Progenitor cell of endocrine pancreas (in vitro differentiated cells): ENCODE results near the gene NXPH2. TPM values are rescaled to one million over a fixed set of nuclear protein-coding genes. Genes with fewer than 3 reads are reported as not detected.

Experiments
- DNase-seq: peaks from one replicate; pipeline ENCODE4 v3.0.0; 2021; ENCODE audit warnings: low spot score; ENCODE audit not compliant: unreplicated experiment
- H3K27ac Mint-ChIP-seq: 2 replicates; pipeline ENCODE4 v1.8.0; 2021; ENCODE audit warnings: mild to moderate bottlenecking, moderate library complexity, mixed read lengths
- H3K27me3 Mint-ChIP-seq: 2 replicates; pipeline ENCODE4 v1.8.0; 2021; ENCODE audit warnings: mixed read lengths
- H3K36me3 Mint-ChIP-seq: 2 replicates; pipeline ENCODE4 v1.8.0; 2022; ENCODE audit warnings: mixed read lengths; ENCODE audit not compliant: insufficient read depth
- H3K4me1 Mint-ChIP-seq: 2 replicates; pipeline ENCODE4 v1.8.0; 2021; ENCODE audit warnings: low read depth, mixed read lengths
- H3K4me3 Mint-ChIP-seq: 2 replicates; pipeline ENCODE4 v1.8.0; 2021; ENCODE audit warnings: low read depth, mild to moderate bottlenecking, moderate library complexity, mixed read lengths
- H3K9me3 Mint-ChIP-seq: 2 replicates; pipeline ENCODE4 v1.8.0; 2021; ENCODE audit warnings: low read depth, mixed read lengths
- total RNA-seq: library from RNA; stranded (reverse); gene quantifications from 2 replicates; pipeline ENCODE4 v1.2.1, GENCODE V29; 2021
- TF ChIP-seq, protein P1 (sequence below): fragments of 200-600 bp; sonication (generic); IDR thresholded peaks from one replicate; pipeline ENCODE4 v1.5.0; 2021; ENCODE audit warnings: antibody characterized with exemption, mild to moderate bottlenecking; ENCODE audit not compliant: unreplicated experiment

The NXPH2 gene
- total RNA-seq, 1 donor from 2014 or later = 5.3 TPM

- DNase-seq = no peak
- Mint-ChIP-seq H3K9me3 (no peaks in the 10 kb centered on the region), H3K4me1 (peaks cover 3% of the 10 kb centered on the region), H3K4me3 (no peak overlapping the region), H3K27me3 (no peaks in the 10 kb centered on the region), H3K36me3 (no peaks in the 10 kb centered on the region), H3K27ac (no peak overlapping the region)
- TF ChIP-seq, protein P1, sequence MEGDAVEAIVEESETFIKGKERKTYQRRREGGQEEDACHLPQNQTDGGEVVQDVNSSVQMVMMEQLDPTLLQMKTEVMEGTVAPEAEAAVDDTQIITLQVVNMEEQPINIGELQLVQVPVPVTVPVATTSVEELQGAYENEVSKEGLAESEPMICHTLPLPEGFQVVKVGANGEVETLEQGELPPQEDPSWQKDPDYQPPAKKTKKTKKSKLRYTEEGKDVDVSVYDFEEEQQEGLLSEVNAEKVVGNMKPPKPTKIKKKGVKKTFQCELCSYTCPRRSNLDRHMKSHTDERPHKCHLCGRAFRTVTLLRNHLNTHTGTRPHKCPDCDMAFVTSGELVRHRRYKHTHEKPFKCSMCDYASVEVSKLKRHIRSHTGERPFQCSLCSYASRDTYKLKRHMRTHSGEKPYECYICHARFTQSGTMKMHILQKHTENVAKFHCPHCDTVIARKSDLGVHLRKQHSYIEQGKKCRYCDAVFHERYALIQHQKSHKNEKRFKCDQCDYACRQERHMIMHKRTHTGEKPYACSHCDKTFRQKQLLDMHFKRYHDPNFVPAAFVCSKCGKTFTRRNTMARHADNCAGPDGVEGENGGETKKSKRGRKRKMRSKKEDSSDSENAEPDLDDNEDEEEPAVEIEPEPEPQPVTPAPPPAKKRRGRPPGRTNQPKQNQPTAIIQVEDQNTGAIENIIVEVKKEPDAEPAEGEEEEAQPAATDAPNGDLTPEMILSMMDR = no peak
These were observed 114.3 kb downstream of the NXPH2 start for GRCh38 chr2:138665937-138666336.

DNA sequence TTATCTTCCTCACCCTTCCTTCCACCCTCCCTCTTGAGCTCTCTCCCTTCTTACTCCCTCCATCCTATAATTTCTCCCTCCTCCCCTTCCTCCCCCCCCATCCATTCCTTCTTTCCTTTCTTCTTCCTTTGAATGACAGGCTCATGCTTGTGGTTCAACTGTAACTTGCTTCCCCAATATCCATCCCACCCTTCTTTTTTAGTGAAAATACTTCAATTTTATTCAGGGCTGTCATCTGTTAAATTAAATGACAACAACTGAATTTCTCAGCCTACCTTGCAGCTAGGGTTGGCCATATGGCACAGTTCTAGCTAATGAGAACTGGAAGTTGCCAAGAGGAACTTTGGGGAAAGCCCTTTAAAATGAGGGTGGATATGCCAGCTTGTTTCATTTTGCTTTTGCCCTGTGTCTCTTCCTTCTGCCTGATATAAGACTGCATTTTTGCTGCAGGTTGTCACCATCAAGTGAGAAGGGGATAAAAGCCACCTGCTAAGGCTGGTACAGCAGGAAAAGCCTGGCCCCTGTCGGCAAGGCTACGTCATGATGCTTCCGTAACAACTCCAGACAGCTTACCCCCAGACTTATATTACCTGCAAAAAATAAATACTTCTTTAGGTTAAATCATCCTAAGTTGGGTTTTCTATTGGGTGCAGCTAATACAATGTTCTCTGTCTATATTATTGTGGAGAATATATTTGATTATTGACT lies 121.8 kb downstream of the NXPH2 start:
- Mint-ChIP-seq H3K4me3 (no peak overlapping the region), H3K27me3 (no peaks in the 10 kb centered on the region), H3K36me3 (no peaks in the 10 kb centered on the region), H3K27ac (no peak overlapping the region), H3K9me3 (no peaks in the 10 kb centered on the region), H3K4me1 (peaks cover 4% of the 10 kb centered on the region)
- TF ChIP-seq, protein P1 = no peak
- no peak for DNase-seq

- H3K4me1 Mint-ChIP-seq = peaks cover 5% of the 10 kb centered on the region
- no peaks in the 10 kb centered on the region for H3K9me3 Mint-ChIP-seq
- TF ChIP-seq, protein P1 = no peak
- no peak overlapping the region for H3K4me3 Mint-ChIP-seq
- H3K27ac Mint-ChIP-seq = no peak overlapping the region
- DNase-seq = no peak
- H3K27me3 Mint-ChIP-seq = no peaks in the 10 kb centered on the region
- H3K36me3 Mint-ChIP-seq = no peaks in the 10 kb centered on the region
These were observed 126.0 kb downstream of the NXPH2 start for GRCh38 chr2:138654146-138654545.

- Mint-ChIP-seq H3K27me3 (no peaks in the 10 kb centered on the region), H3K4me3 (no peak overlapping the region), H3K36me3 (no peaks in the 10 kb centered on the region), H3K9me3 (no peaks in the 10 kb centered on the region), H3K27ac (no peak overlapping the region), H3K4me1 (peaks cover 5% of the 10 kb centered on the region)
- TF ChIP-seq, protein P1 = no peak
- DNase-seq = no peak
These were observed 127.8 kb downstream of the NXPH2 start for GRCh38 chr2:138652378-138652777.

DNA sequence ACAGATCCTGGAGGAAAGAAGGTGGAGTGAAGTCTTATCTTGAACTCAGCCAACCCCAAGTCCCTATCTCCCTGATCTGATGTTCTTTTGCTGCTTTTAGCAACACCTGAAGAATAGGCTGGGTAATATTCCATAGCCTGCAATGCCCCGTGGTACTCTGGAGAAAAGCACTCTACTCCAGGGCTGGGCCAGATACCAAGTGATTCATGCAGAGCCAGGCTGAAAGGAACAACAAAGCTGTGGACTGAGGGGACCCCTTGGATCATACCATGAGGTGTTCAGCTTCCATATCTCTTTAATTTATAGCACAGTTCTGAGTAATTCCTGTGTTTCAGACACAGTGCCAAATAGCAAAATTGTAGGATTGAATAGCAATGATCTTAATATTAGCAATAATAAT lies 130.6 kb downstream of the NXPH2 start:
- Mint-ChIP-seq H3K4me3 (no peak overlapping the region), H3K27me3 (no peaks in the 10 kb centered on the region), H3K36me3 (no peaks in the 10 kb centered on the region), H3K4me1 (peaks cover 5% of the 10 kb centered on the region), H3K9me3 (no peaks in the 10 kb centered on the region), H3K27ac (no peak overlapping the region)
- TF ChIP-seq, protein P1 = no peak
- no peak for DNase-seq
